Measurements from ENCODE around the gene IQCH.

- TF ChIP-seq EZH2 (IDR thresholded peaks at IDR 0.05; ENCODE audit: low read length) (no peak), CTCF (optimal IDR thresholded peaks at IDR 0.05 in 1 of 3, IDR thresholded peaks at IDR 0.05 in 1 of 3, conservative IDR thresholded peaks at IDR 0.05 in 1 of 3; ENCODE audit: extremely low read depth in 1 of 3, insufficient read depth in 2 of 3, low read length in 3 of 3) (no peak)
Measured at GRCh38 chr15:67358812-67359211, 104.2 kb downstream of the IQCH start.
